ENCODE measurements around the gene MDM1.

Gene MDM1

DNA sequence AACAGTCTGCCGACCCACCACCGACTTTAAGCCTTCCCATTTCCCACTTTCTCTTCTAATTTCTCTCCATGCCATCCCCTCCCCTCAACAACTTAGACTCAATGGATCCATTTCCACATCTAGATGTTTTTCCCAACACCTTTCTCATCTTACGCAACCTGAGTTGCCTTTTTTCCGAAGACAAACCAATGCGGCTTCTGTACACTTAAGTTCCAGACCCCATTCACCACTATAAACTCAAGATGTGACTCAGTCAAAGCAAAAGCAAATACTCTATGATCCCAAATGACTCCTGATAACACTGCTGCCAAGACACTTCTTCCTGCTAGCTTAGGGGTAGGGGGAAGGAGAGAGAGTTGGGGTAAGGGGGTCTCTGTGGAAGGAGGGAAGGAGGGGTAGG, 80.1 kb downstream of the MDM1 start:
- DNase-seq (ENCODE audit: extremely low spot score): no peak
- ChIA-PET POLR2A (no interaction called here), CTCF (no interaction called here)
- TF ChIP-seq BHLHE40 (IDR thresholded peaks at IDR 0.05; ENCODE audit: borderline replicate concordance) (no peak), HDGF (IDR thresholded peaks at IDR 0.05; ENCODE audit: borderline replicate concordance) (no peak), CTBP1 (IDR thresholded peaks at IDR 0.05; ENCODE audit: borderline replicate concordance) (no peak), SUZ12 (IDR thresholded peaks at IDR 0.05) (no peak), FOXA1 (IDR thresholded peaks at IDR 0.05) (no peak), ZNF384 (IDR thresholded peaks at IDR 0.05) (no peak), ARNT (IDR thresholded peaks at IDR 0.05) (no peak), ELF4 (IDR thresholded peaks at IDR 0.05) (no peak), TARDBP (IDR thresholded peaks at IDR 0.05) (no peak), NFRKB (IDR thresholded peaks at IDR 0.05) (no peak), L3MBTL2 (conservative IDR thresholded peaks at IDR 0.05) (no peak)

DNA sequence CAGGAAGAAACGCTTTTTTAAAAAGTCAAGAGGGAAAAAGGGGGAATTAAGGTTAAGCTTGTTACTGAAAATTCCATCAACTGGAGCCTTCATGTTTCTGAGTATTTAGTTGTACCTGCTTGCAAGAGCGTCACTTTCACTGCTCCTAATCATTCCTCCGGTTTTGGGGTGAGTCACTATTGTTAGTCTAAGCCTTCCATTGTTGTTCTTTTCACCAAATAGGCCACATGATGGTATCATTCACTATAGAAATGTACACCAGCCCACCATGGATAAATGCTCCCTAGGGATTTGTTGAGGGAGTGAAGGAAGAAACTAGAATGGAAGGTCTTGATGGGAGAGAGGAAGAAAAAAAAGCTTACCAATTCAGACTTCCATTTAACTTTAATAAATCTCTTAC, 81.7 kb downstream of the MDM1 start:
- ChIA-PET POLR2A (no interaction called here), CTCF (no interaction called here)
- TF ChIP-seq FOXA1 (IDR thresholded peaks at IDR 0.05): no peak
- TF ChIP-seq BHLHE40 (IDR thresholded peaks at IDR 0.05; ENCODE audit: borderline replicate concordance): no peak
- TF ChIP-seq FOXK2 (IDR thresholded peaks at IDR 0.05): no peak
- no peak for TF ChIP-seq ZNF384 (IDR thresholded peaks at IDR 0.05)
- no peak for TF ChIP-seq SP1 (IDR thresholded peaks at IDR 0.05)
- no peak for TF ChIP-seq LEF1 (IDR thresholded peaks at IDR 0.05; ENCODE audit: borderline replicate concordance)
- no peak for TF ChIP-seq ELF4 (IDR thresholded peaks at IDR 0.05)
- TF ChIP-seq CTBP1 (IDR thresholded peaks at IDR 0.05; ENCODE audit: borderline replicate concordance): no peak
- no peak for TF ChIP-seq HDGF (IDR thresholded peaks at IDR 0.05; ENCODE audit: borderline replicate concordance)
- no peak for DNase-seq (ENCODE audit: extremely low spot score)

DNA sequence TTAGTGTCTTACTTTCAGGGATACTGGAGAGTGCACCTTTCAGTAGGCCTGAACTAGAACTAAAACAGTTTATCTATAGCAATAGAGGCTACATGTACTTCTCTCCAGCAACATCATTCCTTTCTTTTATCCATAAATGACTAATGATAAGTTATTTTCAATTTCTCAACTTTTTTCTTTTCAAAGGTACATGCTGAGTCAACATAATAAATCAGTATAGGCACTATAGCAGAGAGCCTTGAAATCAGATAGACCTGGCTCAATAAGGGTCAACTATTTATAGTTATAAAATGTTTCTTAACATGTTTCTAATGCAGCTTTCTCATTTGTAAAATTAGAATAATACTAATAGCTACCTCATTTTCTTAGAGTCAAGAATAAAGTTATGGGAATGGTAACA, 84.4 kb downstream of the MDM1 start:
- ChIA-PET CTCF (interaction anchor here (0.5 kb wide), 1 partner anchor 291 kb away, joined by 3 read pairs; no protein-coding TSS in a partner anchor), POLR2A (no interaction called here)
- TF ChIP-seq BHLHE40 (IDR thresholded peaks at IDR 0.05; ENCODE audit: borderline replicate concordance): no peak
- TF ChIP-seq NFRKB (IDR thresholded peaks at IDR 0.05): no peak
- no peak for TF ChIP-seq FOXK2 (IDR thresholded peaks at IDR 0.05)
- TF ChIP-seq TARDBP (IDR thresholded peaks at IDR 0.05): no peak
- no peak for TF ChIP-seq CTBP1 (IDR thresholded peaks at IDR 0.05; ENCODE audit: borderline replicate concordance)
- TF ChIP-seq ELF4 (IDR thresholded peaks at IDR 0.05): no peak
- TF ChIP-seq FOXM1 (IDR thresholded peaks at IDR 0.05; ENCODE audit: borderline replicate concordance): no peak
- no peak for TF ChIP-seq SUZ12 (IDR thresholded peaks at IDR 0.05)
- DNase-seq (ENCODE audit: extremely low spot score): no peak

DNA sequence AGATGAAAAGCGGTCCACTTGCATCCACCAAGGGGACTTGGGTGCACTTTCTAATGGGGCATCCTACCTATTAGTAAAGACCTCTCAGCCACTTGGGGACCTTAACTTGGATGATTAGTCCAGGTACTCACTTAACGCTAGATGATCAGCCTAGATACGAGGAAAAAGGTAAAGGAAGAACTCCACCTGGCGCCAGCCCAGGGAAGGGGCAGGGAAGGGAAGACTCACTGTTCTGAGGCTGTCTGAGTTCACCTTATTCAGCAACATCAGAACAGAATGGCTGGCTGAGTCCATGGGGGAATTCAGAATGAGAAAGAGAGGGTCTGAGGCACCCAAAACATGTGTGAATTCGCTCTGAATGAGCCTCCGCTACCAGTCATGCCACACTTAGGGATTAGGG, 85.8 kb downstream of the MDM1 start:
- ChIA-PET CTCF (no interaction called here), POLR2A (no interaction called here)
- TF ChIP-seq CTBP1 (IDR thresholded peaks at IDR 0.05; ENCODE audit: borderline replicate concordance) (no peak), L3MBTL2 (conservative IDR thresholded peaks at IDR 0.05) (no peak), SP1 (IDR thresholded peaks at IDR 0.05) (no peak), NFRKB (IDR thresholded peaks at IDR 0.05) (no peak), SUZ12 (IDR thresholded peaks at IDR 0.05) (no peak), BHLHE40 (IDR thresholded peaks at IDR 0.05; ENCODE audit: borderline replicate concordance) (no peak)
- DNase-seq (ENCODE audit: extremely low spot score): no peak

DNA sequence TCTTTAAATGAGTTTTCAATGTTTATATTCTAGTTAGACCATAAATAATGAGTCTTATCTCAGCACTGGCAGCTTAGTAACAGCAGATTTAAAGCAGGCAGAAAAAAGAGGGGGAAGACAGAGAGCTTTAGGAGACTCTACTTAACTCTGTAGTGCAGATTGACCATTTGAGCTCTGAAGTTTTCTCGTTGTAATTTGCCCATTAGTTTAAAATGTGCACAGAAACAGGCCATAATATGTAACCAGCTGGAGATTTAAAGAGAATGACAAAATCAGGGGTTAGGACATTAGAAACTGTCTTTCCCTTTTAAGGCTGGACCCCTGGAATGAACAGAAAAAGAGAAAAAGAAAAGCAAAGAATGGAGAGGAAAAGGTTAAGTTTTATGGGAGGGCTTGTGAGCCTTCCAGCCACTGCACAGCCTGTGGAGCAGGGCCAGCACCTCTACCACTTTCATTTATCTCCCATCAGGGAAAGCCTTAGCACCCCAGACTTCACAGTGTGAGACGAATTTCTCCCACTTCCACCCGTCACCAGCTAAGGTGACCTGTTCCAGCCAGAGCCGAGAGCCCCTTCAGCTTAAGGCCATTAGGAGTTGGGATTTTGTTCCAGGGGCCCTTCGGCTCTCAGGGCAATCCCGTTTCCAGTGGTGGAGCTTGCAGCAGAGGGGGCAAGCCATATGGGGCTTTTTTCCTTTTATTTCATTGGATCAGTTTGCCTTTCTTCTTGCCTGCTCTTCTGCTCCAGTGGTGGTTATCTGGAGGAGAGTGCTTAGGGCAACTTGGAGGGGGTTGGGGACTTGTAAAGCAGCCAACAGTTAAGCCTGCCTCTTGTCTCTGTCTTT, 86.8 kb downstream of the MDM1 start:
- no peak for TF ChIP-seq ARNT (IDR thresholded peaks at IDR 0.05)
- TF ChIP-seq HDGF (IDR thresholded peaks at IDR 0.05; ENCODE audit: borderline replicate concordance): no peak
- peak; percentile 42; the same call in 1 of the 2 replicates for TF ChIP-seq NFRKB (IDR thresholded peaks at IDR 0.05)
- TF ChIP-seq, protein P1, sequence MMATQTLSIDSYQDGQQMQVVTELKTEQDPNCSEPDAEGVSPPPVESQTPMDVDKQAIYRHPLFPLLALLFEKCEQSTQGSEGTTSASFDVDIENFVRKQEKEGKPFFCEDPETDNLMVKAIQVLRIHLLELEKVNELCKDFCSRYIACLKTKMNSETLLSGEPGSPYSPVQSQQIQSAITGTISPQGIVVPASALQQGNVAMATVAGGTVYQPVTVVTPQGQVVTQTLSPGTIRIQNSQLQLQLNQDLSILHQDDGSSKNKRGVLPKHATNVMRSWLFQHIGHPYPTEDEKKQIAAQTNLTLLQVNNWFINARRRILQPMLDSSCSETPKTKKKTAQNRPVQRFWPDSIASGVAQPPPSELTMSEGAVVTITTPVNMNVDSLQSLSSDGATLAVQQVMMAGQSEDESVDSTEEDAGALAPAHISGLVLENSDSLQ (IDR thresholded peaks at IDR 0.05): peak; percentile 84
- POLR2A ChIA-PET: interaction anchor here (0.6 to 1.3 kb wide), 3 partner anchors 32 to 48 kb away, joined by 3 to 4 read pairs (median 3); no protein-coding TSS in a partner anchor
- peak; percentile 24 for DNase-seq (ENCODE audit: extremely low spot score)
- CTCF ChIA-PET: interaction anchor here (0.6 to 0.7 kb wide), 3 partner anchors 205 to 1254 kb away, joined by 3 to 6 read pairs (median 4); no protein-coding TSS in a partner anchor

Data from HEK293T (cell line).